Measurements from ENCODE around the gene LCE1D.

The LCE1D gene

GRCh38 chr1:152811050-152811449 is 14.5 kb downstream of the LCE1D start:
- no peak for TF ChIP-seq CTCF (IDR thresholded peaks at IDR 0.05; ENCODE audit: low read depth, low read length, missing control alignments)
- H3K4me3 ChIP-seq (ENCODE audit: low read depth, low read length): no peak overlapping the region
- no peak for DNase-seq (ENCODE audit: low read depth)

GRCh38 chr1:152811671-152812070 is 15.2 kb downstream of the LCE1D start, which contains the start of gene LCE1B:
TSS of gene LCE1B (plus strand) at chr1:152811971. CDS start at chr1:152812447, 476 bp downstream.
- TF ChIP-seq CTCF (IDR thresholded peaks at IDR 0.05; ENCODE audit: low read depth, low read length, missing control alignments): no peak
- H3K4me3 ChIP-seq (ENCODE audit: low read depth, low read length): no peak within 1 kb of the TSS
- no peak for DNase-seq (ENCODE audit: low read depth)

- TF ChIP-seq CTCF (IDR thresholded peaks at IDR 0.05; ENCODE audit: low read depth, low read length, missing control alignments): no peak
- no peak for DNase-seq (ENCODE audit: low read depth)
- H3K4me3 ChIP-seq (ENCODE audit: low read depth, low read length): no peak overlapping the region
Measured at GRCh38 chr1:152817309-152817708, 20.8 kb downstream of the LCE1D start.

GRCh38 chr1:152823294-152823693 is 26.8 kb downstream of the LCE1D start:
- no peak for DNase-seq (ENCODE audit: low read depth)
- H3K4me3 ChIP-seq (ENCODE audit: low read depth, low read length): no peak overlapping the region
- peak; percentile 29 for TF ChIP-seq CTCF (IDR thresholded peaks at IDR 0.05; ENCODE audit: low read depth, low read length, missing control alignments)

- DNase-seq (ENCODE audit: low read depth): no peak
- no peak for TF ChIP-seq CTCF (IDR thresholded peaks at IDR 0.05; ENCODE audit: low read depth, low read length, missing control alignments)
- H3K4me3 ChIP-seq (ENCODE audit: low read depth, low read length): no peak overlapping the region
Measured at GRCh38 chr1:152824964-152825363, 28.4 kb downstream of the LCE1D start.

GRCh38 chr1:152827173-152827572 is 30.7 kb downstream of the LCE1D start, which contains the start of gene LCE1A:
TSS of gene LCE1A (plus strand) at chr1:152827473. CDS start at chr1:152827473, 0 bp downstream.
- TF ChIP-seq CTCF (IDR thresholded peaks at IDR 0.05; ENCODE audit: low read depth, low read length, missing control alignments): no peak
- DNase-seq (ENCODE audit: low read depth): no peak
- H3K4me3 ChIP-seq (ENCODE audit: low read depth, low read length): no peak within 1 kb of the TSS

- H3K4me3 ChIP-seq (ENCODE audit: low read depth, low read length): no peak overlapping the region
- no peak for DNase-seq (ENCODE audit: low read depth)
- no peak for TF ChIP-seq CTCF (IDR thresholded peaks at IDR 0.05; ENCODE audit: low read depth, low read length, missing control alignments)
Measured at GRCh38 chr1:152836870-152837269, 40.3 kb downstream of the LCE1D start.

Data from GM12864 (cell line).